GM18526 (cell line): ENCODE results near the gene FAM151A.

Experiments
- POLR2A ChIP-seq: IDR thresholded peaks from 3 replicates; pipeline ENCODE4 v1.6.1; 2011; ENCODE audit not compliant: insufficient read length; ENCODE audit errors: extremely low read depth

FAM151A gene

DNA sequence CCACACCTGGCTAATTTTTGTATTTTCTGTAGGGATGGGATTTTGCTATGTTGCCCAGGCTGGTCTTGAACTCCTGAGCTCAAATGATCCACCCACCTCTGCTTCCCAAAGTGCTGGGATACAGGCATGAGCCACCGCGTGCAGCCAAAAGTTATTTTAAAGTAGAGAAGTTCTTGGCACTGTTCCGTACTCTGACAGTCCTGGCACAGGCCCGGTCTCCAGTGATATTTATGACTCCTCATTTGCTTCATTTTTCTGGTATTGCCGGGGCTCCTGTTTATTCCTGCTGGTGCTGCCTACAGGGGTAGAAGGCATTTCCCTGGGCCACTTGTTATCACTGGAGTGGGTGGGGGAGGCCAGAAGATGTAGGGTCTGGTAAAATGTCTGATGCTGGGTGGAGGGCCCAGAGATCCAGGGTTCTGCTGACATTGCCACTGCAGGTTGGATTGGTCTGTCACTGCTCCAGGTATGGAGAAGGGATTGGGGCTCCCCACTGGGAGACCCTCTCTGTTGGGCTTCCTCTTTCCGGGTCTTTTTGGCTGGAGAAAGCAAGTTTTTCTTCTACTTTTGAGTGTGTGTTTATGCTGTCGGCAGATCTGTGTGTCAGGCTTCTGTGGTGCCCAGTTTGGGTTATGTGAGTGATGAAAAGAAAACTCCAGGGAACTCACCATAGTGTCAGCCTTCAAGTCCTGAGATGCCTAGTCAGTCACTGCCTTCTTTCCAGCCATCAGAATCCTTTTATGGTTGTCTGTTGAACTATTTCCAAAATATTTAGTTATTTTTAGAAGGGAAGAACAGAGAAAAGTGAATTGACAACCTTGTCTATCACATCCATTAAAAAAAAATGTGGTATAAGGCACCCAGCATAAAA lies 22.7 kb upstream of the FAM151A start:
- TF ChIP-seq POLR2A: no peak

DNA sequence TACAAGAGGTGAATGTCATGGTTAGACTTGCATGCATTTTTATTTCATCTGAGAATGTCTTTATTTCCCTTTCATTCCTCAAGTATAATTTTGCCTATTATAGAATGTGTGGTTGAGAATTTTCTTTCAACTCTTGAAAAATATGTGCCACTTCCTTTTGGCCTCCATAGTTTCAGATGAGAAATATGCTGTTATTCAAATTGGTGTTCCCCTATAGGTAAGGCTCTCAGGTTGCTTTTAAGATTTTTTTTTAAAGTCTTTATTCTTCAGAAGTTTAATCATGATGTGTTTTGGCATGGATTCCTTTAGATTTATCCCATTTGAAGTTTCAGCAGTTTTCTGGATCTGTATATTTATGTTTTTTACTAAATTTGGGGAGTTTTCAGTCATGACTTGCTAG lies 20.4 kb upstream of the FAM151A start:
- TF ChIP-seq POLR2A: no peak

- no peak for TF ChIP-seq POLR2A
These were observed 17.8 kb upstream of the FAM151A start, which contains the start of gene MROH7 for GRCh38 chr1:54640863-54641836. TSS of gene MROH7 (plus strand) at chr1:54641786. CDS start at chr1:54652927, 11,141 bp downstream.

GRCh38 chr1:54640361-54640760 lies 17.0 kb upstream of the FAM151A start:
- no peak for TF ChIP-seq POLR2A

DNA sequence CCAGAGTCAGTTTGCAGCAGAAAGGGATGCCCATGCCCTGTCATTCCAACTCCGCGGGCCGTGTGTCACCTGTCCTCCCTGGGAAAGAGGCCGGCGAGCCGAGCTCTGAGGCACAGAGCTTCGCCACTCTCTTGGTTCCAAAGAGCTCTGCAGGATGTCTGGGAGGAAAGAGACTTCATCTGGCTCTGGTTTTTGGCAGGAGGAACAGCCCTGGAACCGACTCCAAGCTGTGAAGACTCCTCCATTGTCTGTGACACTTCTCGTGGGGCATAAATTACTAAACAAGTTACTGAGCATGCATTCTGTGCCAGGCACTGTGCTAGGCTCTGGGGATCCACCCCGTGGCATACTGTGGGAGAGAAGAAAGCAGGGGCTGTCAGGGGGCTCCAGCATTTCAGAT lies 3.9 kb upstream of the FAM151A start:
- TF ChIP-seq POLR2A: no peak

DNA sequence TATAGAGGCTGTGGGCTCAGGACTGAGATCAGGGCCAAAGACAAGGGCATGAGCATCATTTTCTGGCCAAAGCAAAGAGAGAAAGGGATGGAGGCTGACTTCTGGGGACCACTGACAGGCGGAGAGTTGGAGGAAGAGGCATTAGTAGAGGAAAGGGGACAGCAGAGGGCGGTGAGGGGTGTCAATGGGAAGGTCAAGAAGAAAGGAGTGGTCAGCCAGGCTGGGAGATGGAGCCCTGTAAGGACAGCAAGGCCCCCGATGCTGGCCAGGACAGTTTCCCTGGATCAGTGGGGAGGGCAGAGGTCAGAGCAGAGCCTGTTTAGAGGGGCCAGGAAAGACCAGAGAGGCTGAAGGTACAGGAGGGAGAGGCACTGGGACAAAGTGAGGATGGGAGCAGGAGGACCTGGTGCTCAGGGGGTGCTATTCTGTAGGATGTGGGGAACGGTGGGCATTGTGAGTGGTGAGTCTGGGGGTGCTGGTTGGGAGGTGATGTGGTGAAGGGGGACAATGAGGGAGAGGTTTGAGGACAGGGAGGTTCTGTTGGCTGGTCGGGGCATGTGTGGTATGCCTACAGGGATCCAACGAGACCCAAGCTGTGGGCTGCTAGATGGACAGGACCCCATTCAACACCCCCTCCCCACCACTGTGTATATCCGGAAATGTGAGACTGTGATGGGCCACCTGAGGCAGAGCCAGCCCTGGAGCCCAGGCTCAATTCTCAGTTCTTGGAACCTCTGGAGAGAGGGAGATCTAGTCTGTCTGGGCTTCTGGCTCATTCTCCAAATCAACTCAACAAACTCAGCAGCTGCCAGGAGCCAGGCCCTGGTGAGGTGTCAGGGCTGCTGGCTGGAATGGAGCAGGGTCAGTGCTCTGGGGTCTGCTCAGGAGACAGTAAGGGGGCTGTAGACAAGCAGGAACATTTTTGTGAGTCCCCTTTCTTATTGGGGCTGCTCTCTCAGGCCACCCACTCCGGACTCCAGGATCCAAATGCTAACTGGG lies 1.4 kb upstream of the FAM151A start:
- TF ChIP-seq POLR2A: no peak

DNA sequence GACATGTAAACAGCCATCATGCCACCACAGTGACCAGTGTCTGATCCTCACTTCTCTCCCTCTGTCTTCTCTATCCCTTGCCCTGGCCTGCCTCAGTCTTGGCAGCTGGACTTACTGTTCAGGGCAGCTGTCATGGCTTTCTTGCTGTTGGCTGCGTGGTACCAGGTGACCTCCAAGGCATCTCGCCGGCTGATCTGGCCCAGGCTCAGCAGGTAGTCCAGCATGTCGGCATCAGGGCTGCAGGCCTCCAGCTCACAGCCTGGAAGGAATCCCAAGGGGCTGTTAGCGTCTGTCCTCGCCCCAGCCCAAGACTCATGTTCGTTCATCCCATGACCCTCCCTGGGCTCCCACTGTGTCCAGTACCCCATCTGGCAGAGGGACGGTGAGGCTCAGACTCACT lies 3.6 kb downstream of the FAM151A start:
- TF ChIP-seq POLR2A: no peak

GRCh38 chr1:54615531-54616279 lies 7.6 kb downstream of the FAM151A start:
- TF ChIP-seq POLR2A: no peak

DNA sequence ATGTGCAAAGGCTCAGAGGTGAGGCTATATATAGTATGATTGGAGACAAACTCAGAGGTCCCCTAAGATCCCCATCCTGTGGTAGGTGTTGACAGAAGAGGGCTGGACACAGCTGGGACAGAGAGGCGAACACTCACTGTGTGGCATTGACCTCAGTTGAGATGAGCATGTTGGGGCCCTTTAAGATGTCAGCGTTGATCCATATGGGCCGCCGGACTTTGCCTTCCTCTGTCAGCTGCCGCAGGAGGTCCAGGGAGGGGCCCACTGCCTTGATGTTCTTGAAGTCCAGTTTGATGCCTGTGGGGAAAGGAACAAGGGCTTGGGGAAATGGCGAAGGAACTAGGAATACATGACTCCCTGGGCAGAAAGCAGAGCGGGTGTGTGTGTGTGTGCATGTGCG lies 8.8 kb downstream of the FAM151A start:
- TF ChIP-seq POLR2A: no peak

DNA sequence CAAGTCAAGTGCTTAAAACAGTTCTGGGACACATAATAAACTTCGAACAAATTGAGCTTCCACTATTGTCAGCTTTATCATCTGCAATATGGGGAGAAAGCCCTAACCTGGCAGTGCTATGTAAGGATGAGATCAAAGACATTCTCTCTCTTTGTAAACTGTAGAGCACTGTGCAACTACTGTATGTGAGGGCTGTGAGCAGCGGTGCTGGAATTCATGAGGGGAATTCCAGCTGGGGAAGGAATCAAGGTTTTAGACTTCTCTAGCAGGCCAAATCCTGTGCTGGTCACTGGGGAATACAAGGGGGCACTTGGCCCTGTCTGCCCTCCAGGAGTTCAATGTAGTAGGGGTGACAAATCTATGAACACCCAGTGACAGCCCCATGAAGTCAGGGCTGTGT lies 9.3 kb downstream of the FAM151A start:
- TF ChIP-seq POLR2A: no peak

GRCh38 chr1:54611621-54612020 lies 11.7 kb downstream of the FAM151A start:
- no peak for TF ChIP-seq POLR2A

GRCh38 chr1:54610601-54611580 lies 12.4 kb downstream of the FAM151A start:
- TF ChIP-seq POLR2A: no peak

DNA sequence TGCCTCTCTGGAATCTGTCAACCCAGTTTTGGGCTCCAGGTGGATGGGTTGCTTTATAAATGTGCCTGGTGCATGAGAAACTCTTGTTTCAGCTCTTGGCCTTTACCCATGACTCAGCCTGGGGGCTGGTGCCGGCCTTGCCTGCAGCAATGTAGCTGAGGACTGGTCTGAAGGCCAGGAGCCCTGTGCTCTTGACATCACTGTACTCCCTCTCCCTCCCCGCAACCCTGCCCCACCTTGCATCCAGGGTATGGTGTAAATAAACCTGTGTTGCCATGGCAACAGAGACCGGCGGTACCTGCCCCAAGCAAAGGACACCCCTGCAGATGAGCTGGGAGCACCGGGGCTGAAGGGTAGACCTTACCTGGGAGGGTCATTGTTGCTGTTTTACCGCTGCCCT lies 13.3 kb downstream of the FAM151A start:
- TF ChIP-seq POLR2A: no peak
